CD4-positive, alpha-beta memory T cell (primary cell): ENCODE results near the gene CPNE2. TPM values are rescaled to one million over a fixed set of nuclear protein-coding genes. Genes with fewer than 3 reads are reported as not detected.

Experiments used
- CTCF ChIA-PET: fragments of 350-600 bp; sonication (Branson Sonifier 250); formaldehyde crosslinking; loops from one replicate; lab custom pipeline; 2021; ENCODE audit warnings: inconsistent platforms; ENCODE audit not compliant: partially characterized antibody; lab: Charles Lee
- POLR2A ChIA-PET: fragments of 350-600 bp; sonication (Branson Sonifier 250); formaldehyde crosslinking; loops from one replicate; lab custom pipeline; 2021; ENCODE audit not compliant: partially characterized antibody; lab: Charles Lee
- DNase-seq, 5 donors: peaks; one replicate each; pipeline versions ENCODE4 v3.0.0 to v3.0.0-alpha.2; 2020 to 2022; ENCODE audit warnings: mixed read lengths in 1 of 5
- H3K27ac ChIP-seq: one replicate; pipeline ENCODE4 v1.7.0; 2013; ENCODE audit warnings: low read depth, low read length
- H3K27me3 ChIP-seq: 2 replicates; pipeline ENCODE4 v1.7.0; 2013; ENCODE audit warnings: mild to moderate bottlenecking, low read length, moderate library complexity; ENCODE audit not compliant: insufficient read depth
- H3K36me3 ChIP-seq: 2 replicates; pipeline ENCODE4 v1.7.0; 2013; ENCODE audit warnings: mild to moderate bottlenecking, low read length, moderate library complexity; ENCODE audit not compliant: insufficient read depth
- H3K4me1 ChIP-seq: 2 replicates; pipeline ENCODE4 v1.7.0; 2013; ENCODE audit warnings: mild to moderate bottlenecking, low read length, moderate library complexity; ENCODE audit not compliant: insufficient read depth
- H3K4me3 ChIP-seq, 2 donors: one replicate each; pipeline ENCODE4 v1.7.0; 2013; ENCODE audit warnings: low read length in 2 of 2, mild to moderate bottlenecking in 1 of 2
- H3K9me3 ChIP-seq, 2 donors: one replicate each; pipeline ENCODE4 v1.7.0; 2013; ENCODE audit warnings: low read length in 2 of 2, control low read depth in 1 of 2; ENCODE audit not compliant: control insufficient read depth in 1 of 2
- H3K27ac Mint-ChIP-seq, 7 donors: one replicate each; pipeline ENCODE4 v1.8.0; 2020 to 2021; ENCODE audit warnings: mixed read lengths in 7 of 7, mild to moderate bottlenecking in 6 of 7, inconsistent platforms in 3 of 7, moderate library complexity in 3 of 7
- H3K27me3 Mint-ChIP-seq, 2 donors: one replicate each; pipeline ENCODE4 v1.8.0; 2020 to 2021; ENCODE audit warnings: mixed read lengths in 2 of 2
- H3K36me3 Mint-ChIP-seq, 2 donors: one replicate each; pipeline ENCODE4 v1.8.0; 2020 to 2021; ENCODE audit warnings: mixed read lengths in 2 of 2, inconsistent platforms in 1 of 2, mild to moderate bottlenecking in 1 of 2
- H3K4me1 Mint-ChIP-seq, 4 donors: one replicate each; pipeline ENCODE4 v1.8.0; 2020 to 2021; ENCODE audit warnings: mixed read lengths in 4 of 4, mild to moderate bottlenecking in 1 of 4
- H3K4me3 Mint-ChIP-seq, 8 donors: one replicate each; pipeline ENCODE4 v1.8.0; 2020 to 2021; ENCODE audit warnings: mixed read lengths in 8 of 8, mild to moderate bottlenecking in 7 of 8, moderate library complexity in 6 of 8, inconsistent platforms in 3 of 8
- H3K9me3 Mint-ChIP-seq, 8 donors: one replicate each; pipeline ENCODE4 v1.8.0; 2020 to 2021; ENCODE audit warnings: mixed read lengths in 8 of 8, mild to moderate bottlenecking in 5 of 8, inconsistent platforms in 3 of 8, moderate library complexity in 1 of 8
- intact Hi-C: fragments of 100-400 bp; cut with micrococcal nuclease; formaldehyde crosslinking; loops from one replicate; pipeline ENCODE4 v1.15.1; 2023
- polyA plus RNA-seq, 2 donors: library from polyadenylated mRNA; unstranded; fragments of 300-500 nt; fragmentation: Illumina TruSeq; gene quantifications; one replicate each; pipeline ENCODE4 v1.2.3, GENCODE V29; 2021
- total RNA-seq, 2 experiments: library from RNA; stranded (reverse); gene quantifications; one replicate each; pipeline ENCODE4 v1.2.3, GENCODE V29; 2021

Gene CPNE2
- total and polyA plus RNA-seq, 4 experiments from 2014 or later: 3.8 to 6.8 (median 5.4) TPM

GRCh38 chr16:57157533-57157932, 65.2 kb downstream of the CPNE2 start:
- intact Hi-C loops: no loop called here
- H3K27ac ChIP-seq: no peak overlapping the region
- POLR2A ChIA-PET: no interaction called here
- no peak for DNase-seq
- H3K4me1 ChIP-seq: no peaks in the 10 kb centered on the region
- CTCF ChIA-PET: no interaction called here
- Mint-ChIP-seq H3K27me3 (no peaks in the 10 kb centered on the region), H3K4me1 (peaks cover 8 to 11% (median 9%) of the 10 kb centered on the region in 4 donors), H3K36me3 (peaks cover 61 to 70% of the 10 kb centered on the region in 2 donors), H3K27ac (peak overlapping the region in 1 of 7 donors; percentile 8), H3K9me3 (no peaks in the 10 kb centered on the region), H3K4me3 (no peak overlapping the region)
- H3K36me3 ChIP-seq: peaks cover 36% of the 10 kb centered on the region
- no peaks in the 10 kb centered on the region for H3K9me3 ChIP-seq
- no peak overlapping the region for H3K4me3 ChIP-seq
- no peaks in the 10 kb centered on the region for H3K27me3 ChIP-seq

GRCh38 chr16:57159447-57159846, 67.1 kb downstream of the CPNE2 start:
- Mint-ChIP-seq H3K9me3 (no peaks in the 10 kb centered on the region), H3K27ac (no peak overlapping the region), H3K36me3 (peaks cover 54 to 65% of the 10 kb centered on the region in 2 donors), H3K4me3 (no peak overlapping the region), H3K4me1 (peaks cover 7 to 10% (median 10%) of the 10 kb centered on the region in 4 donors), H3K27me3 (no peaks in the 10 kb centered on the region)
- intact Hi-C loops: no loop called here
- H3K4me3 ChIP-seq: no peak overlapping the region
- H3K27me3 ChIP-seq: no peaks in the 10 kb centered on the region
- no peak overlapping the region for H3K27ac ChIP-seq
- H3K36me3 ChIP-seq: peaks cover 37% of the 10 kb centered on the region
- ChIA-PET CTCF (interaction anchor here (1.3 kb wide), 1 partner anchor 11 kb away, joined by 3 read pairs; no protein-coding TSS in a partner anchor), POLR2A (no interaction called here)
- no peaks in the 10 kb centered on the region for H3K9me3 ChIP-seq
- no peaks in the 10 kb centered on the region for H3K4me1 ChIP-seq
- no peak for DNase-seq

GRCh38 chr16:57163842-57164241, 71.5 kb downstream of the CPNE2 start:
- H3K27me3 ChIP-seq: no peaks in the 10 kb centered on the region
- peaks cover 47% of the 10 kb centered on the region for H3K36me3 ChIP-seq
- Mint-ChIP-seq H3K36me3 (peaks cover 41 to 61% of the 10 kb centered on the region in 2 donors), H3K9me3 (no peaks in the 10 kb centered on the region), H3K27ac (no peak overlapping the region), H3K27me3 (no peaks in the 10 kb centered on the region), H3K4me1 (peaks cover 9 to 16% (median 14%) of the 10 kb centered on the region in 4 donors), H3K4me3 (no peak overlapping the region)
- H3K9me3 ChIP-seq: no peaks in the 10 kb centered on the region
- ChIA-PET CTCF (interaction anchor here (0.6 to 1.9 kb wide), 3 partner anchors 20 to 80 kb away, joined by 3 to 7 read pairs (median 3); no protein-coding TSS in a partner anchor), POLR2A (no interaction called here)
- no peak overlapping the region for H3K27ac ChIP-seq
- H3K4me3 ChIP-seq: no peak overlapping the region
- DNase-seq: no peak
- intact Hi-C loops: loop anchor here (2.0 kb wide), 1 partner anchor 19 kb away; no protein-coding TSS in a partner anchor
- H3K4me1 ChIP-seq: peaks cover 5% of the 10 kb centered on the region

- intact Hi-C loops: loop anchor here (5.0 kb wide), 1 partner anchor 38 kb away; no protein-coding TSS in a partner anchor
- Histone ChIP-seq H3K4me3 (no peak overlapping the region), H3K9me3 (no peaks in the 10 kb centered on the region), H3K4me1 (peaks cover 5% of the 10 kb centered on the region), H3K36me3 (peaks cover 47% of the 10 kb centered on the region), H3K27ac (no peak overlapping the region), H3K27me3 (no peaks in the 10 kb centered on the region)
- Mint-ChIP-seq H3K27me3 (no peaks in the 10 kb centered on the region), H3K4me3 (no peak overlapping the region), H3K9me3 (no peaks in the 10 kb centered on the region), H3K27ac (no peak overlapping the region), H3K36me3 (peaks cover 35 to 60% of the 10 kb centered on the region in 2 donors), H3K4me1 (peaks cover 9 to 16% (median 13%) of the 10 kb centered on the region in 4 donors)
- POLR2A ChIA-PET: no interaction called here
- DNase-seq: no peak
- CTCF ChIA-PET: interaction anchor here (1.8 to 2.6 kb wide), 3 partner anchors 18 to 73 kb away, joined by 3 to 20 read pairs (median 4); partner anchors contain the start of gene CPNE2
These were observed 73.1 kb downstream of the CPNE2 start for GRCh38 chr16:57165483-57165882.

GRCh38 chr16:57165938-57166337, 73.6 kb downstream of the CPNE2 start:
- H3K4me3 Mint-ChIP-seq: no peak overlapping the region
- ChIA-PET POLR2A (no interaction called here), CTCF (interaction anchor here (1.3 to 5.5 kb wide), 4 partner anchors 14 to 81 kb away, joined by 4 to 60 read pairs (median 13); partner anchors contain the start of gene CPNE2)
- Histone ChIP-seq H3K9me3 (no peaks in the 10 kb centered on the region), H3K27me3 (no peaks in the 10 kb centered on the region), H3K36me3 (peaks cover 46% of the 10 kb centered on the region), H3K4me3 (no peak overlapping the region), H3K27ac (no peak overlapping the region), H3K4me1 (peaks cover 5% of the 10 kb centered on the region)
- H3K27me3 Mint-ChIP-seq: no peaks in the 10 kb centered on the region
- H3K9me3 Mint-ChIP-seq: no peaks in the 10 kb centered on the region
- no peak for DNase-seq
- peaks cover 9 to 16% (median 11%) of the 10 kb centered on the region in 4 donors for H3K4me1 Mint-ChIP-seq
- intact Hi-C loops: loop anchor here (5.0 kb wide), 1 partner anchor 39 kb away; no protein-coding TSS in a partner anchor
- peaks cover 39 to 60% of the 10 kb centered on the region in 2 donors for H3K36me3 Mint-ChIP-seq
- H3K27ac Mint-ChIP-seq: peak overlapping the region in 1 of 7 donors; percentile 17

GRCh38 chr16:57166451-57166850, 74.1 kb downstream of the CPNE2 start:
- CTCF ChIA-PET: interaction anchor here (1.3 to 5.5 kb wide), 4 partner anchors 14 to 82 kb away, joined by 4 to 60 read pairs (median 13); partner anchors contain the start of gene CPNE2
- peaks cover 51% of the 10 kb centered on the region for H3K36me3 ChIP-seq
- H3K27me3 ChIP-seq: no peaks in the 10 kb centered on the region

GRCh38 chr16:57166951-57167350, 74.6 kb downstream of the CPNE2 start:
- H3K27me3 Mint-ChIP-seq: no peaks in the 10 kb centered on the region
- ChIA-PET POLR2A (no interaction called here), CTCF (interaction anchor here (1.3 to 5.5 kb wide), 4 partner anchors 15 to 82 kb away, joined by 4 to 60 read pairs (median 13); partner anchors contain the start of gene CPNE2)
- Histone ChIP-seq H3K27ac (no peak overlapping the region), H3K36me3 (peaks cover 56% of the 10 kb centered on the region), H3K4me3 (no peak overlapping the region), H3K9me3 (no peaks in the 10 kb centered on the region), H3K4me1 (peaks cover 5% of the 10 kb centered on the region), H3K27me3 (no peaks in the 10 kb centered on the region)
- no peak for DNase-seq
- H3K27ac Mint-ChIP-seq: no peak overlapping the region
- intact Hi-C loops: loop anchor here (5.0 kb wide), 1 partner anchor 40 kb away; no protein-coding TSS in a partner anchor
- peaks cover 9 to 16% (median 11%) of the 10 kb centered on the region in 4 donors for H3K4me1 Mint-ChIP-seq
- peaks cover 48 to 68% of the 10 kb centered on the region in 2 donors for H3K36me3 Mint-ChIP-seq
- H3K9me3 Mint-ChIP-seq: no peaks in the 10 kb centered on the region
- no peak overlapping the region for H3K4me3 Mint-ChIP-seq

More at GRCh38 chr16:57166451-57166850, 74.1 kb downstream of the CPNE2 start:
- POLR2A ChIA-PET: no interaction called here
- H3K4me1 Mint-ChIP-seq: peaks cover 9 to 16% (median 11%) of the 10 kb centered on the region in 4 donors
- H3K4me3 Mint-ChIP-seq: peak overlapping the region in 1 of 8 donors; percentile 29
- intact Hi-C loops: loop anchor here (5.0 kb wide), 1 partner anchor 39 kb away; no protein-coding TSS in a partner anchor
- H3K4me3 ChIP-seq: no peak overlapping the region
- H3K27me3 Mint-ChIP-seq: no peaks in the 10 kb centered on the region
- H3K27ac Mint-ChIP-seq: peak overlapping the region in 2 of 7 donors; percentile 2 to 9
- H3K9me3 Mint-ChIP-seq: no peaks in the 10 kb centered on the region
- no peak overlapping the region for H3K27ac ChIP-seq
- H3K4me1 ChIP-seq: peaks cover 5% of the 10 kb centered on the region
- DNase-seq: no peak
- no peaks in the 10 kb centered on the region for H3K9me3 ChIP-seq
- peaks cover 44 to 63% of the 10 kb centered on the region in 2 donors for H3K36me3 Mint-ChIP-seq
